HG03108 (cell line): ENCODE measurements around the gene PCF11.
"Not testable (repeated sequence)": the region's sequence is repeated elsewhere in the genome, so short reads cannot be mapped to it uniquely, and the experiment has no call there.

Experiments used
- ATAC-seq: cut with Tn5 transposase; IDR thresholded peaks from one replicate; pipeline ENCODE4 v1.9.1; 2021; ENCODE audit warnings: moderate library complexity; ENCODE audit not compliant: unreplicated experiment

PCF11 gene

DNA sequence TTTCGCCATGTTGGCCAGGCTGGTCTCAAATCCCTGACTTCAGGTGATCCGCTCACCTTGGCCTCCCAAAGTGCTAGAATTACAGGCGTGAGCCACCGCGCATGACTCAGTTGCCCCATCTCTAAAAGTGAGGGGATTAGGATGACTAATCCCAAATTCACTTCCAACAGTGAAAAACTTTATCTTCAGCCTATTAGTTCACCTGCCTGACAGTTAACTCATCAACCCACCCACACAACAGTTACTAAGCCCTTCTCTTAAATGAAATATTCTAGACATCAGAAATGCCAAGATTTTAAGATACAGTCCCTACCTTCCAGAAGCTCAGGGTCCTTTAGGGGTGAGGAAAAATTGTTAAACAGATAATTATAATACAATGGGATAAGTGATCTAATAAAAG is 34.6 kb downstream of the PCF11 start:
- no peak for ATAC-seq

DNA sequence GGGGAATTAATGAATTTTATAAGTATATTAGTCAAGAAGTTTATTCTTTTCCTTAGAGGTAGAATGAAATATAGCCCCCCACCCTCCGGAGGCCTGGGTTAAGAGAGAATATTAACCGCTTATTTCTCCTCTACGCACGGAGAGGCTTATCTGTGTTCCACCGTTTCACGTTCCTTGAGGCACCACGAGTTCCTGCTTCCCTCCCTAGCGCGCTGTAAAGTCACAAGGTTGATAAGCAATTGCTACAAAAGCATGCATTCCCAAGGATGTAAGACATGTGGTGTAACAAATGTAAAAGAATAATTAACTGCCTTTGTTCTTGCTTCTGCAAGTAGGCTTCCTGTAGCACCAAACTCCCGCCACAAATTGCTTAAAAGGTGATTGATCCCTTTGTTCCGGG is 35.1 kb downstream of the PCF11 start:
- no peak for ATAC-seq

DNA sequence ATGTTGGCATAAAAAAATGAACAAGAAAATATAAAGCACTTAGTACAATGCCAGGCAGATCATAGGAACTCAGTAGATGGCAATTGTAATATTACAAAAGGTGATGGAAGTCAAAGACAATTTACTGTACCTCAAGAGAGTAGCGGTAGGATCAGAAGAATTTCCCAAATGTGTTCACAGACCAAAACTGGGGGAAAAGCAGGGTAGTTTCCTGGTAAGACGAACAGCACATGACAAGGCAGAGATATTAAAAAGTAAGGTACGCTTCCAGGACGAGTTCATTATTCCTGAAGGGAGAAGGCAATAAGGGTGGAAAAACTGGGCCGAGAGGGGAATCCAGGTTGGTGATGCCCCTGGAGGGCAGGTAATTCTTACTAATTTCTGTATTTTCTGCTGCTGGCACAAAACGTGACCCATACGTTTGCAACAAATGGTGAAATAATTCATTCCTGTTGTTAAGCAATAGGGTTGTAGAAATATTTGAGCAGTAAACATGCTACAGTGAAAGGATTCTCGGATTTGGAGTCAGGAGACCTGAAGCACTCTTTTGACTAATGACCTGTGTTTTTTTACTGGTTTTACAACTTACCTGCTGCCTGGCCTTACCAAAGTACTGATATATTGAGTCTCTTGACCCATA is 35.8 kb downstream of the PCF11 start:
- no peak for ATAC-seq

DNA sequence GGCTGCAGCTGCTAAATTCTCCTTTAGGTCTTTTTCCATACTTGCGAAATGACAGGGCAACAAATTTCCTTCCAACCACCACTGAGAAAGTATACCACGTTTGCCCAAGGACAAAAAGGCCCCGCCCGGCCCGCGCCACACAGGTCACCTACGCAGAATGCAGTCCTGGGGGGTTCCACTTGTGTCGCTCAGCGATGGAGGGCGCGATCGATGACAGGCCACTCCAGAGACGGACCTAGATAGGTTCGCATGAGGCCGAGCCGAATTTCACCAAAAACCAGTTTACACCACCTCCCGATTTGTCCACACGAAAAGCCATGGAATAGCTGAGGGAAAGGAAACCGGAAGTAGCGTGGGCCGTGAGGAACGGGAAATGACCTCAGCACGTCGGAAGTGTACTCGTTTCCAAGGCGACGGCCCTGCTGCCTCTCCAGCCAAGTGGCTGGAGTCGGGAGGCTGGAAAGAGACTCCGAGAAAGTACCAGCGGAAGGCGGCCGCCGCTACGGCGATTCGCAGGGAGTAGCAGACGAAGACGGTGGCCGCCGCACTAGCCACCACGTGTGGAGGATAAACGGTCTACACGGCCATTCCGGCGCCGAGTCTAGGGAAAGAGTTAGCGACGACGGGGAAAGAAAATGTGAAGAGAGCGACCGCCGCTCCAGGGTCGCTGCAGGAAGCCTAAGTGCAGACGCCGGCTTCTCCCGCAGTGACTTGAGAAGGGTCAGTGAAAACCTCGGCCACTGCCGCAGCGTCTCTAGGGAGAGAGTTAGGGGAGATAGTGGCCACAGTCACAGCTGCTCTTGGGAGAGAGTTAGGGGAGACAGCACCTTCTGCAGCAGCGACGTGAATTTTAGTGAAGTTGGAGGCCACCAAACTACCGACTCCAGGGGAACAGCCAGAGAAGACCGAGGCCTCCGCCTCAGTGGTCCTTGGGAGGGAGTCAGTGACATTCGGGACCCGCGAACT is 36.7 kb downstream of the PCF11 start, which contains the start of gene ANKRD42:
ANKRD42 (plus strand) TSS at position 398 of the 966 bp plus-strand sequence. CDS start 959 bp downstream, outside the sequence.
- ATAC-seq, result peak; percentile 92

DNA sequence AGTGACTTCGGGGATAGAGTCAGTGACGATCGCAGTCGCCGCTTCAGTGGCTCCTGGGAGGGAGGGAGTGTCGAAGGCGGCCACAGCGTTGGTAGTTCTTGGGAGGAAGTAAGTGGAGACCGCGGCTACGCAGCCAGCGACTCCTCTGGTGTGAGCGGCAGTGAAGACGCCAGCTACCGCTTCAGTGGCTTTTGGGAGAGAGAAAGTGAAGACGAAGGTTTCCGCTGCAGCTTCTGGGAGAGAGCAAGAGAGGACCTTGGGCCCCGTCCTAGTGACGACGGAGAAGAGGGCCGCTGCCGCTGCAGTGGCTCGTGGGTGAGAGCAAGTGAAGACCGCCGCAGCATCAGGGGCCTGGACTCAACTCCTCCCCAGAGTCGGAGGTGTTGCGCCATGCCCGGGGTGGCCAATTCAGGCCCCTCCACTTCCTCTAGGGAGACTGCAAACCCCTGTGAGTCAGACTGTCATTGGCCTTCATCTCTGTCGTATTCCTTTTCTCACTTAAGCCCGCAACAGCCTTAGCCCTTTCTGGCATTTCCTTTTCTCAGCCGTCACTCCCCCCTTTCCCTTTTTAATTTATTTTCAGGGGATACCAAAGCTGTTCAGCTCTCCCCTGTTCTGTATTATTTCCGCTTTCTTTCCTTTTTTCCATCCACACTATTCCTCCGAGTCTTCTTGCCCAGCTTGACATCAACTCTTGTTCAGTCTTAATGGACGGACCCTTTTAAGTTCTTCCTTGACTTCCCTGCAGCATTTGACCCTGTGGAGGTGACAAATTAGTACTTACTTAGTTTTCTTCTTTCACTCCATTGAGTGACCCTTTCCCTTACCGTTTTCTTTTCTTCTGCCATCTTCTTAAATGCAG is 37.6 kb downstream of the PCF11 start:
- peak; percentile 36 for ATAC-seq

DNA sequence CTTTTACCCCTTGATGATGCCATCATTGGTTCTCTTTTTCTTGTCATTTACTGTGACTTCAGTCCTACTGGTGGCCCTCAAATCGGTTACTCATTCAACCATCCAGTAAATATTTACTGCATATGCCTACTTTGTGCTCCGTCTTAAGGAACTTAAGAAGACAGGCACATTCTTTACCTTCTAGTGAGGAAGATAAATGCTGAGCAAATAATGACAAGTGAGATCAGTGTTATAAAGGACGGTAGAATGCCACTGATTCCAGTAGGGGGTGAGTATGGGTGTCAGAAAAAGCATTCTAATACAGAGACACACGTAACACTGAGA is 38.2 kb downstream of the PCF11 start:
- ATAC-seq, result no peak

DNA sequence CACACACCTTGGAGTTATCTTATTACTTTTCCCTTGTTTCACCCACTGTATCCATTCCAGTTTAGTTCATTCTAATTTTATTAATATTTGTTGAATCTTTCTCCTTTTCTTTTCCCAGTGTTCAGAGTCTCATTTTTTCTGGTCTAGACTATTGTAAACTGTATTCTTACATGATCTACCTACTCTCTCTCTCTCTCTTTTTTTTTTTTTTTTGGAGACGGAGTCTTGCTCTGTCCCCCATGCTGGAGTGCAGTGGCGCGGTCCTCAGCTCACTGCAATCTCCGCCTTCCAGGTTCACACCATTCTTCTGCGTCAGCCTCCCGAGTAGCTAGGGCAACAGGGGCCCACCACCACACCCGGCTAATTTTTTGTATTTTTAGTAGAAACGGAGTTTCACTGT is 38.7 kb downstream of the PCF11 start:
- no peak for ATAC-seq

DNA sequence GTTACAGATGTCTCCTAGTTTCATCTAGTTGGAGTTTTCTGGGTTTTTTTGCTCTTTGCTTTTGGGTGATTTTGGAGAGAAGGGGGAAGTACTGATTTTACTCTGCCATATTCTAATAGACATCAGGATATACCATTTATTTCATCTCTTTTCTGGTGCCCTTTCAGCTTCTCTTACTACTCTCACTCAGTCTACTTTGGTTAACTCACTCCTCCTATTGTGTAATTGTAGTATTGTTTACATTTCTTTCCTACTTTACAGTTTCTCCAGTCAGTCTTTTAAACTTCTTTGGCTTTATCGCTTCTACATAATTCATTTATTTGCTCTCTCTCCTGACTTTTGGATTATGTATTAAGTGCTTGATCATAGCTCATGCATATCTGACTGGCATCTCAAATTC is 43.1 kb downstream of the PCF11 start:
- ATAC-seq, result no peak

DNA sequence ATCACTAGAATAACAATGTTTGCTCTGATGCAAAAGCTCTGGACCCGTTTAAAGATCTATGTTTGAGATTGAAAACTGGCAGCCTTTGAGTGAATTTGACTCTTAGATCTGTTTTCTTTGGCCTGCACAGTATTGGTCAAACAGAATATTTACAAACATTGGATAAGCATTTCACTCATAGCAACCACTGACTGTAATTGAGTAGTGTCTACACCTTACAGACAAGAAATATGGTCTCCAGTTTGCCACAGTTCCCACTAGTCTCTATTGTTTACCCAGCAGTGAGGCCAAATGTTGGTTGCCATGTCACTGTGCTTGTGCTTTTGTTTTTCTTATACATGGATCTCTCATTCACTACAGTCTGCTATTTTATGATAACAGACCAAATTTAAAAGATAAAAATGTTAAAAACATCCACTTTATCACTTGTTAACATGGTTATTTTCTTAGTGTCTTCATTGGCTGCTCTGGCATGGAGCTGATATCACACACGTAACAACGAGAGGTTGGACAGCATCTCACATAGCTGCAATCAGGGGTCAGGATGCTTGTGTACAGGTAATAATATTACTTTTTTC is 48.8 kb downstream of the PCF11 start:
- ATAC-seq, result no peak

DNA sequence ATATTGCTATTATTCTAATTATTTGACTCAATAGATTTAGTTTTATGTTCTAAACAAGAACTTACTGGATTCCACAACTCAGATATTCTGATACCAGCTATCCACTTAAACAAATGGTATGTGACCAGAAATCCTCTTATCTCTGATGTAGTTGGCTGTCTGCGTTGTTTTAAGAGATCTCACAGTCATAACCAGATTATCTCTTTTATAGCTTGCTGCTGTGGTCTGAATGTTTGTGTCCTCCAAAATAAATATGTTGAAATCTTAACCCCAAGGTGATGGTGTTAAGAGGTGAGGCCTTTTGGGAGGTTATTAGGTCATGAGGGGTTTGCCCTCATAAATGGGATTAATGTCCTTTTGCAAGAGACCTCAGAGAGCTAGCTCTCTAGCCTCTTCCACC is 49.3 kb downstream of the PCF11 start:
- ATAC-seq, result no peak

DNA sequence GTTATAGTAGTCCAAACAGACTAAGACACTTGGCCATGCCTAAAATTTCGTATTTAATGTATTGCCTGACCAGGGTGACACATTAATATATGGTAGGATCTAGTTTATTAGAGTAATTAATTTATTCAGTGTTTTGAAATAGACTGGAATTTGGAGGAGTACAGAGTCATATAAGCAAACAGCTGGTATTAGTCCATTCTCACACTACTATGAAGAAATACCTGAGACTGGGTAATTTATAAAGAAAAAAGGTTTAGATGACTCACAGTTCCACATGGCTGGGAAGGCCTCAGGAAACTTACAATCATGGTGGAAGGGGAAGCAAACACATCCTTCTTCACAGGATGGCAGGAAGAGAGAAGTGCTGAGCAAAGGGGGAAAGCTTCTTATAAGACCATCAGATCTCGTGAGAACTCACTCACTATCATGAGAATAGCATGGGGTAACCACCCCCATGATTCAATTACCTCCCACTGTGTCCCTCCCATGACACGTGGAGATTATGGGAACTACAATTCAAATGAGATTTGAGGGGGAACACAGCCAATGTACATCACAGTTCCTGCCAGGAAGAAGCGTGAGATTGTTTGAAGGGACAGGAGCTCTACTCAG is 49.9 kb downstream of the PCF11 start:
- ATAC-seq, result not testable (repeated sequence)

DNA sequence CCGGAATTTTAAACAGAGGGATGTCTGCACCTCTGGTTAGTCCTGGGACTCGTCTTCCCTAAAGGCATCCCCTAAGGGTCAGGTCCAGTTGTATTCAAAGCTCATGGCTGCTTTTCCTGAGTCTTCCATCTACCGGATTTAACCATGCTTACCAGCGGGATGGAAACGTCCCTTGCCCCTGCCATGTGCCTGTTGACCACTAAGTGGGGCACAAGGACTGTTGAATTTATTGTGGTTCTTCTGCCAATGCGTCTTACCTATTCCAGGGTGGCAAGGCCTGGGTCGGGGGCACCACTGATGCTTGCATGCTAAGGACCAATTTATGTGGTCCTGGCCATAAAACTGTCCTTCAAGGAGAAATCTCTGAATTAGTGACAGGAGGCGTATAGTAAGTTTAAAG is 62.2 kb downstream of the PCF11 start:
- ATAC-seq, result no peak

DNA sequence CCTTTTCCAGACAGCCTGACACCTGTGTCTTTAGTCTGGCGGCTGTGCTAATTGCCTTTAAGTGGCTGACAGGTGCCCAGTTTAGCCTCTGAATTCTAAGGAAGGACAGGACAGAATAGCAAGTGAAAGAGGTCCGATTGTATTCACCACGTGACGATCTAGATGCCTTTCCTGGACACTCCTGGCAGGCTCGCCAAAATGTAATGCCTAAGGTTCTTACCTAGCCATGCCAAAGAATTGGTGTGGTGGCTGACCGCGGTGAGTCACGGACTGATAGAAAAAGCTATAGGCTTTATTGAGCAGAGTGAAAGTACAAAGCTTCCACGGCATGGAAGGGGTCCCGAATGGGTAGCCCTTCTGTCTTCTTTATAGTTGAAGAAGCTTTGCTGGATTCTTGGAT is 63.3 kb downstream of the PCF11 start:
- no peak for ATAC-seq

DNA sequence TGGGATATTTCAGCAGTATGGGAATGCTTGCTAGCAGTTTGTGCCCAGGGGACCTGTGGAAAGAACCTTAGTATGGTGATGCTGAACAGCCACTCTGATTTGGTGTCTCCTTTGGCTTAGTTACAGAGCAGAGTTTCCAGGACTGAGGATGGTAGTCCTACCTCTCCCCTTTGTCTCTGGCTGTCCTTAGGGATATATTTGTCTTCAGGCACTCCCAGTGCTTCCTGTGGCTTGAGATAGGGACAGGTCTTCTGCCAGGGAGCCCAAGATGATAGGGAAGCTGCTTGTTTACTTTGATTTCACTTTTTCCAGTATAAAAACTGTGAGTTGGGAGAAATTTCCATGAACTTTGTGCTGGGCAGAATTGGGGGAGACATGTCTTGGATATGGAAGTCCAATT is 64.8 kb downstream of the PCF11 start:
- ATAC-seq, result no peak

DNA sequence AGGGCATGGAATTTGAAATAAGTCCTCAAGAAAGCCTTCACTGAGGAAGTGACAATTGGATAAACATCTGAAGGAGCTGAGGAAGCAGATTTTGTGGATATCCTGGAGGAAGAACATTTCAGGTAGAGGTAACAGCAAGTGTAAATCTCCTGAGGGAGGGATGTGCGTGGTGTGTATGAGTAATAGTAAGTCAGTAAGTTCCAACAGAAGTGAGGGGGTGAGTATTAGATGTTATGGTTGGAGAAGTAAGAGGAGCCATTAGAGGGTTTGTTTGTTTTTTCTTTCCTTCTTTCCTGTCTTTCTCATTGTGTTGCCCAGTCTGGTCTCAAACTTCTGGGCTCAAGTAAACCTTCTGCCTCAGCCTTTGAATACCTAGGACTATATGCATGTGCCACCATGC is 65.6 kb downstream of the PCF11 start:
- no peak for ATAC-seq

DNA sequence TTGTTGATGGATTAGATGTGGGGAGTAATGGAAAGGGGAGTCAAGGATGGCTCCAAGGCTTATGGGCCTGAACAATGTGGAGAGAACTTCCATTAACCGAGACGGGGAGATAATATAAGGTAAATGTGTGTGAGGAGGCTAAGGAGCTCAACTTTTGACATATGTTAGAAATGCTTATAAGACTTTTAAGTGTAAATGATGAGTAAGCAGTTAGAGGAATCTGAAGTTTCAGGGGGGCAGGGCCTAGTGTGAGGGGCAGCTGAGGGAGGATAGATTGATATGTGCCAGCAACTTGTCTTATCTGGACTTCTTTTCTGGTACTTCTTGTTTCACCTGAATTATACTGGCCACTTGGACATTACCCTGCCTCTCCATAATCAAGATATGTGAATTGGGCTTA is 66.5 kb downstream of the PCF11 start:
- ATAC-seq, result no peak

DNA sequence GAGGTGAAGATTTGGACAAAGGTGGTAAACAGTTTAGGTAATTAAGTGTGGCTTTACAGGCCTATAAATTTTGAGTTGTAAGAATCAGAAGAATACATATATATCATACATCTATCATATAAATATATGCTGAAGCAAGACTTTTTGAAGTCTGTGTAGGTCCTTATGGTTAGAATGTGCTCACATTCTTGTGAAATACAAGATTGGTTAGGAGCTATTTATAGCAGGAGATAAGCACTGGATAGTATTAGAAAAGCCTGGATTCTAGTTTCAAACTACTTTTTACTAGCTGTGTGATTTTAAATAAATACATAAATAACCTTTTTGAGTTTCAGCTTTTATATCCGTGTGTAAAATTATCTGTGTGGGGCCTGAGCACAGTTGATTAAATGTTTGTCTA is 78.9 kb downstream of the PCF11 start:
- ATAC-seq, result no peak
